Measurements from ENCODE around the gene FOXL3. TPM values are rescaled to one million over a fixed set of nuclear protein-coding genes. Genes with fewer than 3 reads are reported as not detected.

Gene FOXL3
- total RNA-seq, 1 donor = not detected

DNA sequence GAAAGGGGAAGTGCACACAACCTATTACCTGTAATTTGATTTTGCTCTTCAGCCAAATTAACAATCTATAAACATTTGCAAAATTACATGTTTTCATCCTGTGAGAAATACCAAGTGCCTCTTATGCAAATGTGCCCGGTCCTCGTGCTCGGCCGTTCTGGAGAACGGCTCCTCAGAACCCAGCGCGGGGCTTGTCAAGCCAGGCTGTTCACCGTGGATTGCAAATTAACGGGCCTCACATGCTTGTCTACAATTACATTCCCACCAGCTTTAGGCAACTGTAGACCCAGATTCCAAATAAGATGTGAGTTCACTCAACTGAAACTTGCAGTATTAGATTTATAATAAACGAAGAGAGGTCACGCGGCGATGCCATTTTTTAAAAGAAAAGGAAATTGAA lies 8.8 kb downstream of the FOXL3 start:
- Histone ChIP-seq H3K4me1 (ENCODE audit: insufficient read depth, low read length) (no peaks in the 10 kb centered on the region), H3K4me3 (ENCODE audit: low read length) (no peak overlapping the region), H3K9me3 (ENCODE audit: low read depth, low read length) (no peaks in the 10 kb centered on the region), H3K27me3 (ENCODE audit: insufficient read depth, low read length) (no peaks in the 10 kb centered on the region)

DNA sequence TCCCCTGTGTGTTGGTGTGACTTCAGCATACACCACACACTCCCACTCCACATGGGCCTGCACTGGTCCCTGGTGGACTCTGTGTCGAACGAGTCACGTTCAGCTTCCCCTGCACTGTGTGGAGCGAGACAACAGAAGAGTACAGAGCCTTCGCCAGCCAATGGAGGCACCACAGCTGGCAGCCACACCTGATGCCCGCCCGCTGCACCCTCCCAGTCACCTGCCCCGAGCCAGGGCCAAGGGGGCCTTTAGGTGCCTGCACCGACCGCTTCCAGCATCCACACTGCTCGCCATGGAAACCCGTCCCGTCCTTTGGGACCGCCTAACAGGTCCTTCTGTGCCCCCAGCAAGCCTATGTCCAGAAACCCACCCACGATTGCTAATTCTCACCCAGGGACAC lies 9.2 kb downstream of the FOXL3 start:
- no peaks in the 10 kb centered on the region for H3K9me3 ChIP-seq (ENCODE audit: low read depth, low read length)
- H3K4me1 ChIP-seq (ENCODE audit: insufficient read depth, low read length) = no peaks in the 10 kb centered on the region
- no peaks in the 10 kb centered on the region for H3K27me3 ChIP-seq (ENCODE audit: insufficient read depth, low read length)
- no peak overlapping the region for H3K4me3 ChIP-seq (ENCODE audit: low read length)

DNA sequence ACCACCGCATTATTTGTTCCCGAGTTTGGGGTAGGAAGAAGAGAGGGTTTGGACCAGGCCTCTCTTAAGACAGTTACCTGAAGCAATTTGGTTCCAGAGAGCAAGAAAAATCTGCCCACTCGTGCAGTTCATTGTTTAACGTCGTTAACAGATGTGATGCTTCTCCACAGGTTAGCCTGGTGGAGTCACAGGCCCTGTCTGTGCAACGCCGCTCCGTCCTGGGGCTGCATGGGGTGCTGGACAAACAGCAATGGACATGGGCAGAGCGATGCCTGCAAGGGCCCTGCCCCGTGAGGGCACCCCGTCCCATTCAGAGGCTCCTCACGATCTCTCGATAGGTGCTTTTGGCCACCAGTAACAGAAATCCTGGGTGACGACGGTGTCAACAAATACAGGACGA lies 9.7 kb downstream of the FOXL3 start:
- Histone ChIP-seq H3K4me1 (ENCODE audit: insufficient read depth, low read length) (no peaks in the 10 kb centered on the region), H3K27me3 (ENCODE audit: insufficient read depth, low read length) (no peaks in the 10 kb centered on the region), H3K9me3 (ENCODE audit: low read depth, low read length) (no peaks in the 10 kb centered on the region), H3K4me3 (ENCODE audit: low read length) (no peak overlapping the region)

DNA sequence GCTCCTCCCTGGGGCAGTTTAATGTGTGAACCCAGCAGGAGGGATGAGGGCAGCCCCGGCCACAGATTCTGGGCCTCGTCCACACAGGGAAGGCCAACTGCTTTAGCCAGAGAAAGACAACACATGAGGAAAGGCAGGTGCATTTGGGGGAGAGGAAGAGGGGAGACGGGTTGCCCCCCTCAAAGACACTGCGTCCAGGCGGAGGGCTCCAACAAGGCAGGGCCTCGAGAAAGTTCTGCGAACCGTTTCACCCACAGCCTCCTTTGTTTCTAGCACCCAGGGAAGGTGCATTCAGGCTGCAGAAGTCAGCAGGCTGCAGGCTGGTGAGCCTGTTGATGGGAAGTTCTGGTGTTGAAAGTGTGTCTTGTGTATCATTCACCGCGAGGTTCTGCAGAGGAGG lies 10.1 kb downstream of the FOXL3 start:
- H3K4me1 ChIP-seq (ENCODE audit: insufficient read depth, low read length) = no peaks in the 10 kb centered on the region
- no peak overlapping the region for H3K4me3 ChIP-seq (ENCODE audit: low read length)
- no peaks in the 10 kb centered on the region for H3K9me3 ChIP-seq (ENCODE audit: low read depth, low read length)
- no peaks in the 10 kb centered on the region for H3K27me3 ChIP-seq (ENCODE audit: insufficient read depth, low read length)

DNA sequence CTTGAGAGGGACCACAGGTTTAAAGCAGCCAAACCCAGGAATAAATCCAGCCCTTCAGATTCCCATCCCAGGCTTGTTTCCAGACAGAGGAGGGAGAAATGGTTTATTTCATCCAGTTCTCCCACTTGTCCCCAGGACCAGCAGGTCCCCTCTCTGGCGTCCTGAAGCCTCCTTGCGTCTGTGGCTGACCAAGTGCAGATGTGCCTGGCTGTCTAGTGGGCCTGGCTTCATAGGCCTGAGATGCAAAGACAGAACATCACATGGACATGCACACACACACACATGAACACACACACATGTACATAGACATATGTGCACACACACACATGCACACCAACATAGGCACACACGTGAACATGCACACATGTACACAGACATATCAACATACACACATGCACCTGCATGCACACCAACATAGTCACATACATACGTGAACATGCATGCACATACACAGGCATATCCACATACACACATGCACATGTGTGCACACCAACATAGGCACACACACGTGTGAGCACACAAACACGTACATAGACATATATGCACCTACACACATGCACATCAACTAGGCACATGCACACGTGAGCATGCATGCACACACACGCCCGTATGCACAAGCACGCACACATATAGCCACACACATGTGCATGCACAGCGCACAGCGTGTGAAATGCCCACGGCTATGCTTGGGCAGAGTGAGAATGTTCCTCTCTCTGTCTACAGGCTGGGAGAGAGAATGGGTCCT lies 10.7 kb downstream of the FOXL3 start:
- H3K4me3 ChIP-seq (ENCODE audit: low read length) = no peak overlapping the region
- H3K27me3 ChIP-seq (ENCODE audit: insufficient read depth, low read length) = no peaks in the 10 kb centered on the region
- H3K4me1 ChIP-seq (ENCODE audit: insufficient read depth, low read length) = no peaks in the 10 kb centered on the region
- H3K9me3 ChIP-seq (ENCODE audit: low read depth, low read length) = no peaks in the 10 kb centered on the region

DNA sequence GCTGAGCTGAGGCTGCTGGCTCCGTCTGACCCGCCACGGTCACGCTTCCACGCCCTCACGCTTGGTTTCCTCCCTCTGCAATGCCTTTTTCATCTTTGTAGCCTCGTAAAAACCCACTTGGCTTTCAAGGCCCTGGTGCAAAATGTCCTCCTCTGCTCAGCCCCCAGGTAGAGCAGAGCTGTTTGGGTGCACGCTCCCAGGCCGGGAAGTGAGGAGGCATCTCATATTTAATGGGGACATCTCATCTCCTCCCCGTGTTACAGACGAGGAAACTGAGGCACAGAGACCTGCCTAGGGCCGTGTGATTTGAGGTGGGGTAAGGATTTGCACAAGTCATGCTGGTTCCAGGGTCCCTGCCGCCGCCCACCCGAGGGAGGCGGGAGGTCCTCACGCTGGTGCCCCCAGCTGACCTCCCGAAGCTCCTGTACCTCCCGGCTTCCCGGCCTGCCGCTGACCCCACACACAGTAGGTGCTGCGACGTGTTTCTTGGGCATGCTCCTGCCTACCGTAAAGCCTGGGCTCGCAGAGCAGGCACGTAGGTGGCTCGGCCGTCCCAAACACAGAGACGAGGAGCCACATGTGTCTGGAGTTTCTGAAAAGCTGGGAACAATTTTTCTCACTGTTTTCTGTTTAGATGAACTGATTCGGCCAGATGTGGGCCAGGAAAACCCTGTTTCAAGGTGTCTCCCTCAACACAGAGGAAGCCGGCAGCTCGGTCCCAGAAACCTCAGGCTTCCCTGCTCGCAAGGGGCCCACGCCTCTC lies 11.5 kb downstream of the FOXL3 start:
- Histone ChIP-seq H3K4me1 (ENCODE audit: insufficient read depth, low read length) (no peaks in the 10 kb centered on the region), H3K4me3 (ENCODE audit: low read length) (no peak overlapping the region), H3K27me3 (ENCODE audit: insufficient read depth, low read length) (no peaks in the 10 kb centered on the region), H3K9me3 (ENCODE audit: low read depth, low read length) (no peaks in the 10 kb centered on the region)

DNA sequence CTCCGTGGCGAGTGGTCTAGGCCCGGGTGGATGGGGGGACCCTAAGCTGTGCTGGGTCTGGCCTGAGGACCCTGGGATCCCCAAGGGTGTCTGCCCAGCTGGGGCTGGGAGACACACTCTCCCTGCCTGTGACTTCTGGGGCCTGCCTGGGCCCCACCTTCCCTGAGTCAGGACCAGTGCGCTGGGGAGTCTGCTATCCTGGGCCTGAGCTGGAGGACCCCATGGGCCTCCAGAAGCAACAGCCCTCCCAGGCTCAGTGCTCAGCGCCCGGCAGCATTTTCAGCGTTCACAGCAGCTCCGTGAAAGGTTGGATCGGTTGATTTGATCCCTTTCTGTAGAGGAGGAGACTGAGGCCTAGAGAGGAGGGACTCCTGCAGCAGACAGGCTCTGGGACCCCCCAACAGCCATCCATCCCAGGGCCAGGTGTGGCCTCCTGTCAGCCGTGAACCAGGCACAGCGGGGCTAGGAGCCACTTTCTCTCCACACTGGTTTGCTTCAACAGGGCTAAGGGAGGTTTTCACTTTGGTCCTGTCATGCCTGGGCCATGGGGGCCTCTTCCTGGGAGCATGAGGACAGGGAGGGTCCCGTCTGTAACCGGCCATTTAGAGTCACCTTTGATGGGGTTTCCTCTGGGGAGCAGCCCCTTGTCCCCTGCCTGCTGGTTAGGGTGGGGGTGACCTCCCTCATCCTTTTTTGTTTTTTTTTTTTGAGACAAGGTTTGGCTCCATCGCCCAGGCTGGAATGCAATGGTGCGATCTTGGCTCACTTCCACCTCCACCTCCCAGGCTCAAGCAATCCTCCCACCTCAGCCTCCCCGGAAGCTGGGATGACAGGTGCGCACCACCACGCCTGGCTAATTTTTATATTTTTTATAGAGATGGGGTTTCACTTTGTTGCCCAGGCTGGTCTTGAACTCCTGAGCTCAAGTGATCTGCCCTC lies 12.4 kb downstream of the FOXL3 start:
- H3K9me3 ChIP-seq (ENCODE audit: low read depth, low read length) = no peaks in the 10 kb centered on the region
- H3K27me3 ChIP-seq (ENCODE audit: insufficient read depth, low read length) = no peaks in the 10 kb centered on the region
- H3K4me1 ChIP-seq (ENCODE audit: insufficient read depth, low read length) = no peaks in the 10 kb centered on the region
- H3K4me3 ChIP-seq (ENCODE audit: low read length) = no peak overlapping the region

DNA sequence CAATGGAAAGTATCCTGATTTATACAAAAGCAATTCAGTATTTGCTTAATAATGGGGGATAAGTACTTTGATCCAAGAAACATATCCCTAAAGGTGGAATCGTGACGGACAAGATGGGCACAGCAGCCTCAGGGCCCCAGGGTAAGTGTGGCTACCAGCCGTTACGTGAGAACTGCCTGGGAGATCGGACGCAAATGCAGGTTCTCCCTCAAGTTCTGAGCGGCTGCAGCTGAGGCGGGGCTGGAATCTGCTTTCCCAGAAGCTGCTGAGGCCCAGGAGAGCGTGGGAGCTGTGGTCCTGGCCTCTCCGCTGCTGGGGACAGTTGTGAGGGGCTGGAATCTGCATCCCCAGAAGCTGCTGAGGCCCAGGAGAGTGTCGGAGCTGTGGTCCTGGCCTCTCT lies 13.5 kb downstream of the FOXL3 start:
- no peaks in the 10 kb centered on the region for H3K27me3 ChIP-seq (ENCODE audit: insufficient read depth, low read length)
- H3K4me1 ChIP-seq (ENCODE audit: insufficient read depth, low read length) = no peaks in the 10 kb centered on the region
- peaks cover 4% of the 10 kb centered on the region for H3K9me3 ChIP-seq (ENCODE audit: low read depth, low read length)
- no peak overlapping the region for H3K4me3 ChIP-seq (ENCODE audit: low read length)

DNA sequence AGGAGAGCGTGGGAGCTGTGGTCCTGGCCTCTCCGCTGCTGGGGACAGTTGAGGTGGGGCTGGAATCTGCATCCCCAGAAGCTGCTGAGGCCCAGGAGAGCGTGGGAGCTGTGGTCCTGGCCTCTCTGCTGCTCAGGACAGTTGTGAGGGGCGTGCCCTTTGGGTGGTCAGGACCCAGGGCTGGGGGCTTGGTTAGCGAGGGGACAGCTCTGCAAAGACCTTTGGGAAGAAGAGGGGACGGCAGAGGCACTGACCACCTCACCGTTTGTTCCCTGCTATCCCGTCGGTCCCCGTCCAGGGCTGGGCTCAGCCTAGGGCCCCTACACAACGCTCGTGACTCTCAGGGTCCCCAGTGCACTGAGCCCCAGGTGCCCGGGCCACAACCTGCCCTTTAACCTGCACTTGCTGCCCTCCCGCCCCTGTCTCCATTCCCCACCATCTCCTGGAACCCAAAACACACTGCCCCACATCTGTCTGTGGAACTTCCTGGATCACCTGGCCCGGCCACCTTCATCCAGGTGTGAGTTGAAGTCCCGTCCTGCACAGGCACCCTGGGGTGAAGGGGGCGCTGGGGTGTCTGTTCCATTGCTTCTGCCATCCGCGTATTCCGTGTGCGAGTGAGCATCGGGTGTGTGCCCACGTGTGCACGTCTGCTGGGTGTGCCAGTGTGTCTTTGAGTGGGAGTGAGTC lies 14.1 kb downstream of the FOXL3 start:
- H3K9me3 ChIP-seq (ENCODE audit: low read depth, low read length) = peaks cover 4% of the 10 kb centered on the region
- no peaks in the 10 kb centered on the region for H3K27me3 ChIP-seq (ENCODE audit: insufficient read depth, low read length)
- H3K4me1 ChIP-seq (ENCODE audit: insufficient read depth, low read length) = no peaks in the 10 kb centered on the region
- no peak overlapping the region for H3K4me3 ChIP-seq (ENCODE audit: low read length)

DNA sequence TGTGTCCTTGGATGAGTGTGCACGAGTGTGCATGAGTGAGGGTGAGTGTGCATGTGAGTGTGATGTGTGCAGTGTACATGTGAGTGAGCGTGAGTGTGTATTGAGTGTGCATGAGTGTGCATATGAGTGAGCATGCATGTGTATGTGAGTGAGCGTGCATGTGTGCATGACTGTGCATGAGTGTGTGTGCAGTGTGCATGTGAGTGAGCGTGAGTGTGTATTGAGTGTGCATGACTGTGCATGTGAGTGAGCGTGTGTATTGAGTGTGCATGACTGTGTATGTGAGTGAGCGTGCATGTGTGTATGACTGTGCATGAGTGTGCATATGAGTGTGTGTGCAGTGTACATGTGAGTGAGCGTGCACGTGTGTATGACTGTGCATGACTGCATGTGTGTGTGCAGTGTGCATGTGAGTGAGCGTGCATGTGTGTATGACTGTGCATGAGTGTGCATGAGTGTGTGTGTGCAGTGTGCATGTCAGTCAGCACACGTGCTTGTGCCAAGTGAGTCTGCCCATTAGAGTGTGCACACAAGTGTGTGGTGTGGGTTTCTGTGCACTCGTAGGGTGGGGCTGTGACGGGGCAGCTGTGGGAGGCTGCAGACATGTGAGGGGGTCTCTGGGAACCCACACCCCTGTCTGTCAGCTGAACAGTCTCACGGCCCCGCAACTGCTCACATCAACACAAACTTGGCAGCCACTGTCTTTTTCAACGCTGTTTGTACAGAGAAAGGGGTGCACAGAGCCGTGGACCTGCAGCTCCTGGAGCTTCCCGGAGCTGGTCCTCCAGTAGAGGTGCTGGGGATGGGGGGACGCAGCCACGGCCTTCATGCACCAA lies 14.8 kb downstream of the FOXL3 start:
- Histone ChIP-seq H3K4me3 (ENCODE audit: low read length) (no peak overlapping the region), H3K4me1 (ENCODE audit: insufficient read depth, low read length) (no peaks in the 10 kb centered on the region), H3K9me3 (ENCODE audit: low read depth, low read length) (peaks cover 4% of the 10 kb centered on the region), H3K27me3 (ENCODE audit: insufficient read depth, low read length) (no peaks in the 10 kb centered on the region)

DNA sequence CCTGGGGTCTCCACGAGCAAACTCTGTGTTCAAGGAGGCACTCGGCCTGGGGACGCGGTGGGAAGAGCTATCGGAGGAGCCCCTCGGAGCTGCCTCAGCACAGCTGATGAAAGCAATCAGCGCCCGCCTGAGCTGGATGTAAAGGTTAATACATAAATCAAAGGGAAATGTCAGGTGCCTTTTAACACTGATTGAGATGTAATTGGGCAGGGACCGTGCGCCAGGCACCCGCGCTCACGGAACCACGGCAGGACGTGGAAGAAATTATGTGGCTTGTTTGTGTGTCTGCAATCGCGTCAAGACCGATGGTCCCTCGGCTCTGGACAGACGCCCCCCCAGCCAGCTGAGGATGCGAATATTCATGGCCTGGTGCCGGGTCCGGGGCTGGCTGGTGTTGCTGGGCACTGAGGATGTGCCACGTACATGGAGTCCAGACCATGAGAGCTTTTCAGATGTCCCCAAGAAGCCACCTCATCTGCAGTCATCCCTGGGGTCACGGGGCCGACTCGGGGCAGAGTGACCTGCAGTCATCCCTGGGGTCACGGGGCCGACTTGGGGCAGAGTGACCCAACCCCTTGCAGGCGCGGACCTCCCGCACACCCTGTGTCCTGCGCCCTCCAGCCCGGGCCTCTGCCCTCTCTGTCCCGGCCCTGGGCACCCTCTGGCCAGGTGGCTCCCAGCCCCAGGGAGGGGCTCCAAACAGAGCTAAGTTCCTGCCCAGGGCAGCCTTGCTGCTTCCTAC lies 15.6 kb downstream of the FOXL3 start:
- Histone ChIP-seq H3K4me1 (ENCODE audit: insufficient read depth, low read length) (no peaks in the 10 kb centered on the region), H3K9me3 (ENCODE audit: low read depth, low read length) (peaks cover 4% of the 10 kb centered on the region), H3K27me3 (ENCODE audit: insufficient read depth, low read length) (no peaks in the 10 kb centered on the region), H3K4me3 (ENCODE audit: low read length) (no peak overlapping the region)

DNA sequence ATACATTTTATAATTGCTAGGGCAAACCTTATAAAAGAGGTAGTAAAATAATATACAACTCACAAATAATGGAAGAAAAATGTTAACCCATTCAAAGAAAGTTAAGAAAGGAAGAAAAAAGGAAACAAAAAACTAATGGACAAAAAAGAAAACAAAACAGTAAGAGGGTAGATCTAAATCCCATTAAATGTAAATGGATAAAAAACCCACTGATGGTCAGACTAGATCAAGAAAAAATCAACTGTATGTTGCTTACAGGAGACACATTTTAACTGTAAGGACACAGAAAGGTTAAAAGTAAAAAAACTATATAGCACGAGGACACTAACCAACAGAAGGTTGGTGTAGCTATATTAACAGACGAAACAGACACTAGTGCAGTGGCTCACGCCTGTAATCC lies 18.0 kb downstream of the FOXL3 start:
- Histone ChIP-seq H3K4me1 (ENCODE audit: insufficient read depth, low read length) (no peaks in the 10 kb centered on the region), H3K27me3 (ENCODE audit: insufficient read depth, low read length) (no peaks in the 10 kb centered on the region), H3K9me3 (ENCODE audit: low read depth, low read length) (peaks cover 4% of the 10 kb centered on the region)

DNA sequence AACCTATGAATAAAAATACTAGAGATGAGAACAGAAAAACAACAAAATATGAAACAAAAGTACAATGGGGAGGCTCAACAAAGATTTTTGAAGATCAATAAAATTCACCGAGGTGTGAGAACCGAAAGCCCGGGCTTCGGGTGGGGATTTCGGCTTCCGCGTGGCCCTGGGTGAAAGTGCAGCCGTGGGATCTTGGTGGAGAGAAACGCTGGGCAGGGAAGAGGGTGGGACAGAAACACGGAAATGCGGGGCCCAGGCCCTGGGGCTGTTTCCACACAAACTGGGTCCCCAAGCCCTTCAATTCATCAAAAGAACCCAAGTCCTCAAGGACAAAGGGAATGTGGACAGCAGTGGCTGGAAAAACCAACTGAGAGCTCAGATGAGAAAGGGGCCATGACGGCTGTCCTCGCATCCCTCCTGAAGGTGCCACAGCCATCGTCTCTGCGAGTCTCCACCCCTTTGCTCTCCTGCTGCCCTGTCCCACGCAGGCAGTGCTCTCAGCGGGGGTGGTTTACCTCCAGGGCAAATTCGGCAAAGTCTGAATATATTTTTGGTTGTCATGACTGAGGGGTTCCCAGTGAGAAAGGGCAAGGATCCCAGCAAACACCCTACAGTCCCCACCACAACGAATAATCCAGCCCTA lies 19.7 kb downstream of the FOXL3 start:
- no peak overlapping the region for H3K4me3 ChIP-seq (ENCODE audit: low read length)
- H3K27me3 ChIP-seq (ENCODE audit: insufficient read depth, low read length) = no peaks in the 10 kb centered on the region
- H3K4me1 ChIP-seq (ENCODE audit: insufficient read depth, low read length) = no peaks in the 10 kb centered on the region
- H3K9me3 ChIP-seq (ENCODE audit: low read depth, low read length) = peaks cover 4% of the 10 kb centered on the region

More for the DNA sequence above, 18.0 kb downstream of the FOXL3 start:
- no peak overlapping the region for H3K4me3 ChIP-seq (ENCODE audit: low read length)

All from mononuclear cell (primary cell).